HTR-8/SVneo (cell line): ENCODE measurements around the gene ABTB1.

ENCODE experiments used
- DNase-seq: peaks from one replicate; pipeline ENCODE4 v3.0.0; 2011; ENCODE audit warnings: low spot score, mixed read lengths; ENCODE audit not compliant: insufficient read length
- FAIRE-seq: peaks from 2 replicates; lab custom pipeline; 2011; peaks lifted over from hg19 to GRCh38; lab: Jason Lieb, UNC

Gene ABTB1

DNA sequence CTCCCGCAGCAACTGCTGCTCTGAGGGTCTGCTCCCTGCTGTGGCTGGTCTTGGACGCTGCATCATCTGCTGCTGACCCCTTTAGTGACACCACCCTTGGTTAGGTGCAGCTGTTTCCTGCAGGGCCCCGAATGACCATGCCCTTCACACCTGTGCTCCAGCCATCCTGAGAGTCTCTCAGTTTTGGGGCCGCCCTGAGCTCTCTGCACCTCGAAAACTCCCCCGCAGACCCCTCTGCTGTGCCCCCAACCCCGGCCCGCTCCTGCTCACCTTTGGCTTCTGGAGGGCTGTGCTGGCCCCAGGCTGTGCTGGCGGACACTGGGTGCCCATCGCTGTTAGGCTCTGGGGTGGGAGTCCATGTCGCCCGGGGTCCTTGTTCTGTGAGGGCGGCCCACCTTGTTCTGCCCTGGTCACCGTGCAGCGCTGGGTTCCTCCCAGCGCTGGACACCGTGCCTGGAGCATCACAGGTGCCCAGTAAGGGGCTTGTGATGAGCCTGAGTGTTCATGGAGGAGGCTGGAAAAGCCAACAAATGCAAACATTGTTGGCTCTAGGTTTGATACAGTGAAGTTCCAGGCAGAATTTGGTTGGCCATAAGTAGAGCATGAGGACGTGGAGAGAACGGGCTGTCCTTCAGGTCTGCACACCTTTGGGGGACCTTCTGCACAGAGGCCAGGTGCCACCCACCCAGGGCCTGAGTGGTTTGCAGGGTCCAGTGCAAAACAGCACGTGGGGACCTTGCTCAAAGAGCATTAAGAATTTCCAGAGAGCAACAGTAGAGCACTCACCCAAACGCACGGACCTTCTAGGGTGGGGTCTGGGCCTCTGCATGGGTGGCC, 12.3 kb downstream of the ABTB1 start:
- no peak for FAIRE-seq

DNA sequence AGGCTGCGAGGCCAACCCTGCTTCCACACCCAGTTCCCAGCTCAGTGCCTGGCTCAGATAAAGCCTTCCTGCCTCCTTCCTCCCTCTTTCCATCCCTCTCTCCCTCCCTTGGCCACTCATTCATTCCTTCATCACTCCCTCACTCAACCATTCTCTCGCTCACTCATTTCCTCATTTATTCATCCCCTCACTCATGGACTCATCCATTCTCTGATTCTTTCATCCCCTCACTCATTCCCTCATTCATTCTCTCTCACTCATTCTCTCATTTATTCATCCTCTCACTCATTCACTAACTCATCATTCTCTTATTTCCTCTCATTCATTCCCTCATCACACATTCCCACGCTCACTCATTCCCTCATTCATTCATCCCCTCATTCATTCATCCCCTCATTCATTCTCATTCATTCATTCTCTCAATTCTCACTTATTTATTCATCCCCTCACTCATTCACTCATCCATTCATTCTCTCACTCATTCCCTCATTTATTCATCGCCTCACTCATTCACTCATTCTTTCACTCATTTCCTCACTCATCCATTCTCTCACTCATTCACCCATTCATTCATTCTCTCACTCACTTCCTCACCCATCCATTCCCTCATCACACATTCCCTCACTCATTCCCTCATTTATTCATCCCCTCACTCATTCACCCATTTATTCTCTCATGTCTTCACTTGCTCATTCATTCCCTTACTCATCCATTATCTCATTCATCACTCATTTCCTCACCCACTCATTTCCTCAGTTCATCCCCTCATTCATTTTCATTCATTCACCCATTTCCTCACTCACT, 13.2 kb downstream of the ABTB1 start:
- DNase-seq (no peak), FAIRE-seq (no peak)

More for the DNA sequence above, 12.3 kb downstream of the ABTB1 start:
- no peak for DNase-seq

DNA sequence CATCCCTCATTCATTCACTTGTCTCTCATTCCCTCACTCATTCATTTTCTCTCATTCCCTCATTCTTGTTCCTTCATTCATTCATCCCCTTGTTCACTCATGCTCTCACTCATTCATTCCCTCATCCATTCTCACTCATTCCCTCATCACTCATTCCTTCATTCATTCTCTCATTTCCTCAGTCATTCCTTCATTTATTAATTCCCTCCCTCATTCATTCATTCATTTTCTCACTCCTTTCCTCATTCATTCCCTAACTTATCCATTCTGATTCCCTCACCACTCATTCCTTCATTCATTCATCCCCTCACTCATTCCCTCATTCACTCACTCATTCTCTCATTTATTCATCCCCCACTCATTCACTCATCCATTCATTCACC, 13.8 kb downstream of the ABTB1 start:
- DNase-seq (no peak), FAIRE-seq (peak; percentile 16)

DNA sequence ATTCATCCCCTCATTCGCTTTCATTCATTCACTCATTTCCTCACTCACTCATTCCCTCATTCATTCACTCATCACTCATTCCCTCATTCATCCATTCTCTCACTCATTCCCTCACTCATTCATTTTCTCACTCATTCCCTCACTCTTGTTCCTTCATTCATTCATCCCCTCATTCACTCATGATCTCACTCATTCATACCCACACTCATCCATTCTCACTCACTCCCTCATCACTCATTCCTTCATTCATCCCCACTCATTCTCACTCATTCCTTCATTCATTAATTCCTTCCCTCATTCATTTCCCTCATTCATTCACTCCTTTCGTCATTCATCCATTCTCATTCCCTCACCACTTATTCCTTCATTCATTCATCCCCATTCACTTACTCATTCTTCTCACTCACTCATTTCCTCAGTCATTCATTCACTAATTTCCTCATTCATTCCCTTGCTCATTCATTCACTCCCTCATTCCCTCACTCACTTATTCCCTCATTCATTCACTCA, 14.5 kb downstream of the ABTB1 start:
- peak; percentile 26 for FAIRE-seq
- no peak for DNase-seq

DNA sequence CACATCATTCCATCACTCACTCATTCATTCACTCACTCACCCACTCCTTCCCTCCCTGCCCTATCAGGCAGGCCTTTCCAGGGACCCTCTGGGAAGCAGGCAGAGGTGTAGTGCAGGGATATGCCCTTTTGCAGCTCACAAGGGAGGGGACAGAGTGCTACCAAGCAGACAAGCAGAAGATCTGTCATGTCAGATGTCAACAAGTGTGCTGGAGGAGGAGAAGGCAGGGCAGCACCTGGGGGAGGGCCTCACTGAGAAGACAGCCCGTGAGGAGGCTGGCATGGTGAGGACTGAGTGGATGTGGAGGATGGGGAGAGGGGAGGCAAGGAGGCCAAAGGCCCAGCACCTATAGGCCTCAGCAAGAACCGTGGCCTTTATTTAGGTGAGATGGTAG, 15.3 kb downstream of the ABTB1 start:
- FAIRE-seq = peak; percentile 26
- DNase-seq = no peak

DNA sequence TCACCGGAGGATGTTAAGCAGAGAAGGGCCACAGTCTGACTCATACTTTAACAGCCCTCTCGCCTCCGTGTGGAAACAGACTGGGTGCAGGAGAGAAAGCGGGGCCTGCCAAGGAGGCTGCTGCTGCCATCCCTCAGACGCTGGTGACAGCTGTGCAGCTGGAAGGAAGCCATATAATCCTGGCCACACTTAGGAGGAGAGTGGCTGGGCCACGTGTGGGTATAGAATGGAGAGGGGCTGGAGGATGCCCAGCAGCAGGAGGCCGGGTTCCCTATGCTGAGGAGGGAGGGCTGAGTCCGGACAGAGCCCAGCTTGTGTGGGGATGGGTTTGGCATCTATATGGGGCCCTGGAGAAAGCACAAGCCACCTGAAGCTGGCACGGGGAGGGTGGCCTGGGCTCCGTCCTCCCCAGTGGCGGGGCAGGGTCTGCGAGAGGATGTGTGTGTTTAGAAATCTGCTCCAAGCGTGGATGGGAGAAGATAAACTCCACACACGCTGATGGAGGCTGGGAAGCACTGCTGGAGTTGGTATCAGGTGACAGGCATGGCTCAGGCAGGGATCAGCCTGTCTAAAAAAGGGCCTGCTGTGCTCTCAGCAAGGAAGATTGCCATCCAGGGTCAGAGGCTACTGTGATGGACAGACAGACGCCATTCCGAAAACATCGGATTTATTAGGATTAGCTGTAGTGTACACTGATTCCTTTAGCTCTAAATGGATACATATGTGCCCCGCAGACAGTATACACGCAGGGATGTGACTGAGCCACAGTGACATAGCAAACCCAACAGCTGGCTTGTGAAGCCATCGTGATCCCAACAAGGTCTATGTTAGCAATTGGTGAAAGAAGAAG, 15.9 kb downstream of the ABTB1 start:
- no peak for DNase-seq

DNA sequence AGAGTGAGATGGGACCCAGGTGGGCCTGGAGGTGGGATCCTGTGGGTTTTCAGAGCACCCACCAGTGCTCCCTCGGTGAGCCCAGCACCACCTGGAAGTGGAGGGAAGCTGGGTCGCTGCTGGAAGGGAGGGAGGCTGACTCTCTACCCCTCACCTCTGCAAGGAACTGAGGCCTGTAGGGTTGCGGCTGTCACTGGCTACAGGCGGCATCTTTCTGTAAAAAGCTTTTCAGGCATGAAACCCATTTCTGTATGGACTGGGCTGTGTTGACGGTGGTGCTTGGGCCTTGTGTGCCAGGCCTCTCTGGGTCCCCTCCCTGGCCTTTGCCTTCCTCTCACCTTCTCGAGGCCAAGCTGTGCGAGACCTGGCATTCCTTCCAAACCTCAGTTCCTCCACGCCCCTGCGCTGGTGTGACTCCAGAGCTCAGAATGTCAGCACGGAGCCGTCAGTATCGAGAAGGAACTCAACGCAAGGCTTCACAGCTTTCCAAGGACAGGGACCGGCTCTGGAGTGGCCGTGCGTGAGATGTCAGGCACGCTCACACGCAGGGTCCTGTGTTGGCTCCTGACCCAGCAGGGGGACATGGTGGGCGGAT, 16.6 kb downstream of the ABTB1 start:
- DNase-seq = no peak
- FAIRE-seq = no peak

More for the DNA sequence above, 15.9 kb downstream of the ABTB1 start:
- no peak for FAIRE-seq

DNA sequence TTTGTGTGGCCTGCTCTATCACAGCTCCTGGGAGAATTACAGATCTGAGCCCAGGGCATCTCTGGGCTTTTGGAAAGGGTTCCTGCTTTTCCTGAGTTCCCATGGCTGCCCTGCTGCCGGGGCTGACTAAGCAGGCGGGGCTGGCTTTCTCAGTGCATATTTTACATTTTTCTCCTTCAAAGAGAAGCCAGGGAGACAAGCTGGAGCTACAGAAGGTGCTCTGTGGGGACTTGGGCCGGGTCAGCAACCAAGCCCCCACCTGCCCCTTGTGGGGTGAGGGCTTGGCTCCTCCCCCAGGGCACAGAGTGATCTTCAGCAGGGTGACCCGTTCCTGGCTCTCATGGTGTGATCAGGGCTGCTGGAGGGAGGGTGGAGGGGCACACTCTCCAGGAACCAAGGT, 17.4 kb downstream of the ABTB1 start:
- FAIRE-seq (peak; percentile 48), DNase-seq (no peak)

DNA sequence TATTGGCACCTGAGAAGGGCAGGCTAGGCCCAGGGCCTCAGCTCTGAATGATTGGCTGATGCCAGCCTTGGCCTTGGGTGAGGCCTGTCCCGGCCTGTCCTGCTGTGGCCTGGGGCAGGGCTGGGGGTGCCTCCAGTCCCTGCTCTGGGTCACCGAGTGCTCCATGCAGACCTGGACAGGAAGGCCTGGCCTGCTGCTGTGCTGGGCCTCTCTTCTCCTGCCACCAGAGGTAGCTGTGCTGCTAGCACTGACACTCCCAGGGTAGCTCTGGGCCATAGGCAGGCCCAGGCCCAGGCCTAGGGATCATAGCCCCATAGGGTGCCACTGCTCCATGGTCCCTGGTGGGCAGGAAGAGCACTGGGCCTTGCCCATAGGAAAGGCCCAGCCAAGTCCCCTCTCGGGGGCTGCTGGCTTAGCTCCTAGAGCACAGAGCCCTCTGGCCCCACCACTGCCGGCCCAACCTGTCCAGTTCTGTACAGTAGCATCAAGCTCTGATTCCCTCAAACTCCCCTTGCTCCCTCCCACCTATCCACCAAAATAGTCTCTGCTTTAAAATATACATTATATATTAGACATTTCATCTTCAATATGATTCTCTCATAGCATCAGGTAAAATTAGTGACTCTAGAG, 18.2 kb downstream of the ABTB1 start:
- peak; percentile 68 for FAIRE-seq
- DNase-seq = no peak

DNA sequence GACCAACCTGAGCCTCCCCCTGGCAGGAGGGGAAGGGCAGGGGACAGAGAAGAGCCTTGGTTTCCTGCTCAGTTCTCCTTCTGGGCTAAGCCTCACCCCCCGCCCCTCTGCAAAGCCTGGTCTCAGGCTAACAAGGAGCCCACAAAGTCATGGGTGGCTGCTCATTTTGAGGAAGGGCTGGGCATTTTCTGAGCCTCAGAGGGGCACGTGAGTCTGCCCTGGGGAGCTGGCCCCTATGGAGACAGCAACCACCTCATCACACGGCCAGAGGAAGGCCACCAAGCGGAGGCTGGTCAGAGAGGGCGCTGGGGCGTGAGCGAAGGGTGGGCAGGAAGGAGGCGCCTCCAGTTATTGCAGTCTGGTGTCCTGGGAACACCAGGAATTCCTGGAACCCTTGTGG, 18.7 kb downstream of the ABTB1 start:
- FAIRE-seq (no peak), DNase-seq (no peak)

DNA sequence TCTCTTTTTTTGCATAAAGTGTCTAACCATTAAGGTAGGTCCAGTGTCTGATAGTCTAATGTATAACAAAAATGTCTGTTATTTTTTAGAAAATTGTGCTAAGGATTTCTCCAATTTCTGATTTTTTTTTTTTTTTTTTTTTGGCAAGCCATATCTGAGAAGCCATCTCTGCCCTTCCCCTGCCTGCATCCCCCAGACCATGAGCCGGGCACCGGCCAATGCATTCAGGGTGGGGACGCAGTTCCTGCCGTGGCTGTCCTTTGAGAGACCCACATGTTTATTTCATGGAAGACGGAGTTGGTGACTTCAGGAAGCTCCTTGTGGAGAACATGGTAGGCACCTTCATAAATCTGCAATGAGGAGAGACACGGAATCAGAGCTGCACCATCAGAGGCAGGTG, 19.2 kb downstream of the ABTB1 start:
- no peak for DNase-seq
- no peak for FAIRE-seq

DNA sequence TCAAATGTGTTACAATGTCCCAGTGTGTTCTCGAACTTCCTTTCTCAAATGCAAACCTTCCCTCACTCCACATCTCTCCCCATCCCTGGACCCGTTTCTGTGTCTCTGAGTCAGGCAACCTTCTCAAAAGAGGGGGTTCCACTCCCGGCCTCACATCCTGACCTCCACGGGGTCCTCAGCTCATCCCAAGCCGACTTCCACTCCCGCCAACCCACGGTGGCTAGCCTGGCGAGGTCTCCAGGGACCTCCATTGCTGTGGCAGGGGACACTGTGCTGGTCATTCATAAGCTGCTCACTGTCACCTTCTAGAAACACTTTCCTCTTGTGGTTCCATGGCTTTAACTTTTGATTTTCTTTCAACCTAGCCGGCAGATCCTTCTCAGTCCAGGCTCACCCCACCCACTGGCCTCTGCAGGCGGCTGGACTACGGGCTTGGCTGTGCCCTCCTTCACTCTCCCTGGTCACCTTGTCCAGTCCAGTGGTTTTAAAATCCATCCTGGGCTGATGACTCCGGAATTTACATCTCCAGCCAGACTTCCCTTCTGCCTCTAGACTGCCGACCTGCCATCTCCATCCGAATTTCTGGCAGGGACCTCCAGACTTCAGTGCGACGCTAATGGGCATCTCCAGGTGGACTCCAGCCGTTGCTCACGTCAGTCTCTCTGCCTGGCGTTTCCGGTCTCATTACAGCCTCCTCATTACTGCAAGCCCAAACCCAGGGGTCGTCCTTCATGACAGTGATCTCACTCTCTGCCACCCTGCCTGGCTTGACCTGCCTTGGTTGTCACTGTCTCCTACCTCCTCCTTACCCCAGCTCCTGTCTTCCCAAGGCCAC, 20.0 kb downstream of the ABTB1 start:
- no peak for DNase-seq
- no peak for FAIRE-seq

DNA sequence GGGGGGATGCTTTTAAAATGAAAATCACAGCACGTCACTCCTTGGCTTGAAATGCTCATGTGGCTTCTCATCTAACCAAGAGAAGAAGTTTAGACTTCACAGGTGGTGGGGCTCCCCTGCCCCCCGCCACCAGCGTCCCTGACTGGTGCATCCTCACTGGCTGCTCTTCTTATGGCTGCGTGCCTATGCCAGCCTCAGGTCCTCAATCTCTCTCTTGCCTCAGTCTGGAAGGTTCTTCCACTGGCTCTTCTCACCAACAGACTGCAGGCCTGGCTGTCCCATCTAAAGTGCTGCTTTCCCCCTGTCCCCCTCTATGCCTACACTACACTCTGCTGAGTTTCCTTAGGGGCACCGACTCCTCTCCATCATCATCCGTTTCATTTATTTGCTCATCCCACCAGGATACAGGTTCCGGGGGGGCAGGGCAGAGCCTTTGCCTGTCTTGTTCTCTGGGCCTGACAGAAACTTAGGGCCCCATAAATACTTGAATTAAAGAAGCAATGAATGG, 20.6 kb downstream of the ABTB1 start:
- no peak for FAIRE-seq

DNA sequence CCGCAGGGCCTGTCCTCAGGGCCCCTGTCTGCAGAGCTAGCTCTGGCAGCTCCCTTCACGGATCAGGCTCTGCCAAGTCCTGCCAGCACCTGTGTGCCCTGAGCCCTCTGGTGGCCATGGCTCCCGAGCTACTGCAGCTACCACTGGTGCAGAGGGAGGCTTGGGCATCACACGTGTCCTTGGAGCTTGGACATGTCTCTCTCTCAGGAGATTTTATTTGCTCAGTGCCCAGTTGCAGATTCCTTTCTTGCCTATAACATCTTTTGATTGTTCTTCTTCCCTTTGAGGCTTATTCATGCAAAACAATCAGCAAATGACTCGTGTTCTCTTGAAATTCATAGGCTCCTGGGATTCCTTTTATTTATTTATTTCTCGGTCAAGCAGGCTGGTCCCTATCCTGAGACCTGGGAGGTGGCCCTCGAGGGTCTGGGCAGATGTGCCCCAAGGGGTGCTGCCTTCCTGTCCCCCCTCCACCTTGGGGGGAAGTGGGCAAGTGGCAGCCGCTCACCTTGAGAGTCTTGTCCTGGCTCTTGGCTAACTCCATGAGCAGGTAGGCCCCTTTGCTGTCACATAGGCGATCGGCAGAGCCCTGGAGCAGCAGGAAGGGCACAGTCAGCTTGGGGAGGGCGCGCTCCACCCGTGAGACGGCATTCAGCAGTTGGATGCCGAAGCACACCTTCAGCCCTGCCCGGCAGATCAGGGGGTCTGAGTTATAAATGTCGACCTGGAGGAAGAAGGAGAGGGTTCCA, 21.9 kb downstream of the ABTB1 start:
- FAIRE-seq (no peak), DNase-seq (no peak)

More for the DNA sequence above, 20.6 kb downstream of the ABTB1 start:
- DNase-seq = no peak

DNA sequence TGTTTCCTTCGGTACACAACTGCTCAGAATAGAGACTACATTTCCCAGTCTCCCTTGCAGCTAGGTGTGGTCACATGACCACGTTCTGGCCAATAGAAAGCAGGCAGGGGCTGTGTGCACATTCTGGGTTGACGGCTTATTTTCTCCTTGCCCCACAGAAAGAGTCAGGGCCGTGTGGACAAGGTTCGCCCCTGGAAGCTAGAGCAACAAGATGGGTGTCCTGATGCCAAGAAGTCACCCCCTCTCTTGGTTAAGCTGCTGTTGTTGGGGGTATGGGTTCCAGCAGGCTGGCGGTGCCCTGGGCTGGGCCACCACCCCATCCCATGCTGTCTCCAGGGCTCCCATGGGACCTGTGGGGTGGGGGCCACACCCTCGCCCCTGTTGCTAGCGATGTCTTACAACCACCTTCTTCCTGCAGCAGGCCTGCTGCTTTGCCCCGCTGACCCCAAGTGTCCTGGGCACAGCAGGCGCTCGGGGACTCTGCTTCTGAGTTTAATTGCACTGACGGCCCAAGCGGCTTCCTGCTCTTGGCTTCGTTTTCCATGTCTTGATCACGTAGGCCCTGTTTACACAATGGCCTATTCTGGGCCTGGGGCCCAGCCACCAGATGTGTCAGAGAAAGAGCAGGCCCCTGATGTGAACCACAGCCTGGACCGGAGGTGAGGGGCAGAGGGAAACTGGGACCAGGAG, 24.9 kb downstream of the ABTB1 start:
- FAIRE-seq (peak; percentile 85), DNase-seq (peak; percentile 69)

DNA sequence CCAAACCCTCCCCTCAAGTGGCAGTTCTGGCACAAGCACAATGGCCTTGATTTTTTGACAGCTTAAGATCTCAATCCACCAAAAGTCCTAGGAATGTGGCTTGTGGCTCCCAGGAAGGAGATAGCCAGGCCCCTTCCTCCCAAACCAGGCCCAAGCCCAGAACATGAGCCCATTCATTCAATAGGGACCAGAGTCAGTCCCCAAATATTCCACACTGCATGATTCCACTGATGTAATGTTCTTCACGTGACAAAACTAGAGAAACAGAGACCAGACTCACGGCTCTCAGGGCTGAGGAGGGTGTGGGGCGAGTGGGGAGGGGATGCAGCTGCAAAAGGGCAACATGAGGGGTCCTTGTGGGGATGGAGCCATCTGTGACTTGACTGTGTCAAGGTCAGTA, 25.5 kb downstream of the ABTB1 start:
- no peak for DNase-seq
- no peak for FAIRE-seq
